ENCODE data around the gene PARD6B.

GRCh38 chr20:50721881-50722281 lies 9.5 kb upstream of the PARD6B start:
- TF ChIP-seq CTCF (conservative IDR thresholded peaks at IDR 0.05; ENCODE audit: low read depth, low read length), result no peak
- TF ChIP-seq, protein P1, sequence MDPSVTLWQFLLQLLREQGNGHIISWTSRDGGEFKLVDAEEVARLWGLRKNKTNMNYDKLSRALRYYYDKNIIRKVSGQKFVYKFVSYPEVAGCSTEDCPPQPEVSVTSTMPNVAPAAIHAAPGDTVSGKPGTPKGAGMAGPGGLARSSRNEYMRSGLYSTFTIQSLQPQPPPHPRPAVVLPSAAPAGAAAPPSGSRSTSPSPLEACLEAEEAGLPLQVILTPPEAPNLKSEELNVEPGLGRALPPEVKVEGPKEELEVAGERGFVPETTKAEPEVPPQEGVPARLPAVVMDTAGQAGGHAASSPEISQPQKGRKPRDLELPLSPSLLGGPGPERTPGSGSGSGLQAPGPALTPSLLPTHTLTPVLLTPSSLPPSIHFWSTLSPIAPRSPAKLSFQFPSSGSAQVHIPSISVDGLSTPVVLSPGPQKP (IDR thresholded peaks at IDR 0.05; ENCODE audit: borderline replicate concordance, low read depth, low read length), result no peak
- TF ChIP-seq CEBPB (IDR thresholded peaks at IDR 0.05; ENCODE audit: low read depth, low read length), result no peak
- TF ChIP-seq POLR2A (IDR thresholded peaks at IDR 0.05; ENCODE audit: low read depth, low read length), result no peak
- TF ChIP-seq MXI1 (IDR thresholded peaks at IDR 0.05; ENCODE audit: borderline replicate concordance, low read depth, low read length), result no peak
- no peak for TF ChIP-seq USF2 (IDR thresholded peaks at IDR 0.05; ENCODE audit: low read depth, low read length)
- no peak for TF ChIP-seq RCOR1 (IDR thresholded peaks at IDR 0.05; ENCODE audit: insufficient replicate concordance, low read length)
- TF ChIP-seq CHD1 (IDR thresholded peaks at IDR 0.05; ENCODE audit: low read depth, low read length), result no peak
- TF ChIP-seq MAZ (IDR thresholded peaks at IDR 0.05; ENCODE audit: borderline replicate concordance, low read depth, low read length), result no peak
- TF ChIP-seq RFX5 (IDR thresholded peaks at IDR 0.05; ENCODE audit: low read depth, low read length), result no peak
- TF ChIP-seq SMC3 (IDR thresholded peaks at IDR 0.05; ENCODE audit: low read depth, low read length), result no peak
